MM.1S (cell line): Measurements from ENCODE around the gene HP1BP3.

Experiments
- CTCF ChIP-seq: fragments of 300-600 bp; sonication (generic); IDR thresholded peaks from 2 replicates; pipeline ENCODE4 v1.5.1; 2016; ENCODE audit warnings: antibody characterized with exemption, low read length, mixed read lengths
- EZH2 ChIP-seq: fragments of 300-600 bp; sonication (generic); optimal IDR thresholded peaks from 2 replicates; pipeline ENCODE3; 2017; ENCODE audit warnings: low read depth, mild to moderate bottlenecking, antibody characterized with exemption, low read length, mixed read lengths

GRCh38 chr1:20731057-20731991, 55.8 kb downstream of the HP1BP3 start:
- TF ChIP-seq CTCF (no peak), EZH2 (no peak)
